GM04504 (cell line): ENCODE results near the gene DDC.
A peak's percentile ranks its signal among the peaks of the same experiment; 100 is the strongest.

Experiments
- DNase-seq: peaks from one replicate; pipeline ENCODE4 v3.0.0-alpha.2; 2012; ENCODE audit warnings: low read depth

Gene DDC

DNA sequence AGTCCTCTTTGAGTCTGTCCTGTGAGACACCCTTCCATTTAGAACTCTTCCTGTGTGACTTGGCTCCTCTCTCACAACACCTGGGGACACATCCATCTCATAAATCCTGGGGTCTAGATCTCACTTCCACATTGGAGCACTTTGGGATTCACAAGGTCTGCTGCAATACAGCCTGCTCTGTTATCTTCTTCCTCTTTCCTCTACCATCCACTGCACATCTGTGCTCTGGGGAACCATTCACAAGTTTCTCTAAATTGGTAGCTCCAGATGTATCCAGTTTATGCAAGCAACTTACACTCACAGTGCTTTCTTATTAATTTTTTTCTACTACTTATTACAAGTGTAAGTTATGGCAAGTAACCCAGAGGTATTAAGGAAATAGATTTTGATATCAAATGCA, 109.5 kb downstream of the DDC start:
- no peak for DNase-seq

DNA sequence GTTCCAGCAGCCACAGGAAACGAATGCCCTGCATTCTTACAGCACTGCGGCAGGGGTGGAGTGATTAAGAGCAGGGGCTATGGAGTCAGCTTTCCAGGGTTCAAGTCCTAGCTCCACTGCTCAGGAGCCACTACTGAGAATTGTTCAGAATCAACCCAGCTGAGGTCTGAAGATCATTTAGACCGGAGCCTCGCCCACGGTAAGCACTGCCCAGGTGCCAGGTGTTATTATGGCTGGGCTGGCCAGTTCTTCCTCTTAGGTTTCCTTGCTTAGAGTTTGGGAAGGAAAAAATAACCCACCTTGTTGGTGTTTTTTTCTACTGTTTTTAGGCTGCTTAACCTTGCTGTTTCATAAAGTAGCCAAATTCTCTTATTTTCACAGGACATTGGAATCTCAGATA, 110.2 kb downstream of the DDC start:
- no peak for DNase-seq

DNA sequence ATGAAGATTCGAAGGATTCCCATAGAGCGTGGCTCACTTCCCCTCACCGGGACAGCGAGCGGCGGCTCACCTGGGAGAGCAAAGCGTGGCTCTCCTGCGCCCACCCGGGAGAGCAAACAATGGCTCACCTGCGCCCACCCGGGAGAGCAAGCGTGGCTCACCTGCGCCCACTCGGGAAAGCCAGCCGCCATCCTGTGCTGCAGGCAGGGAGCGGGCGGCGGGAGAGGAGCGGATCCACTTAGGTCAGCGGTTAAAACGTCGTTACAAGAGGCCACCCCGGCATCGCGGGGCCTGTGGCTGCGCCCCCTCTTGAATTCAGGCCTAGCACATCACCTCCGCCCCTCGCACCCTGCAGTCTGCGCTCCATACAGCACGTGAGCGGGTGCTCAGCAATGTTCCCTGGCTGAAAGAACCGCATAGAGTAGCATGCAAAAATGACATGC, 114.6 kb downstream of the DDC start:
- DNase-seq: no peak

DNA sequence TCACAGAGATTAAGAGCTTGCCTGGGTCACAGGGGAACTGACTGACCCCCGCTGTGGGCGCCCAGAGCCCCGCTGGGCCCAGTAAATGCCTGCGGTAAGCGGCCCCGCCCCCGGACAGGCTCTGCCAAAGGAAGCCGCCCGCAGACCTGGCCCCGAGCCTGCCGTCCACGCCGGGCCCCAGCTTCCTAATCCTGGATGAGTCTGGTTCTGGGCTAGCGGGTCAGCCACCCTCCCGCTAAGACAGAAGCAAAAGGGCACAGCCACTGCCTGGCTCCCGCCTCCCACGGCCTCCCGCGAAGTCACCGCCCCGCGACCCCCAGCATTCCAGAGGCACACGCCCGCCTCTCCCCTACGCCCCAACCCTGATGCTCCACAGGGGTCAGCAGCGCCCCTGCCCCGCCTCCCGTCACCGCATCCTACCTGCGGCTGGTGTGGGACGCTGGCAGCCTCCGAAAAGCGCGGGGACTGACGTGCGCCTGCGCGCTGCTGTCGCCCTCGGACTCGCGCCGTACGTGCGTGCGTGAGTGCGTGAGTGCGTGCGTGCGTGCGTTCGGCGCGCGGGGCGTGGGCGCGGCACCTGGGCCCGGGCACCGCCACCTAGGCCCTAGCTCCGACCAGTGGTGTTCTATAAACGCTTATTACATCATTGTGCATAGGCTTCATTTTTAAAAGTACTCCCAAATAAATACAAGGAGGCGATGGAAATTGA, 115.2 kb downstream of the DDC start, which contains the start of gene FIGNL1:
TSS of gene FIGNL1 (minus strand) at position 470 of the 709 bp plus-strand sequence. CDS start 3,063 bp downstream, outside the sequence.
- DNase-seq: peak; percentile 24

DNA sequence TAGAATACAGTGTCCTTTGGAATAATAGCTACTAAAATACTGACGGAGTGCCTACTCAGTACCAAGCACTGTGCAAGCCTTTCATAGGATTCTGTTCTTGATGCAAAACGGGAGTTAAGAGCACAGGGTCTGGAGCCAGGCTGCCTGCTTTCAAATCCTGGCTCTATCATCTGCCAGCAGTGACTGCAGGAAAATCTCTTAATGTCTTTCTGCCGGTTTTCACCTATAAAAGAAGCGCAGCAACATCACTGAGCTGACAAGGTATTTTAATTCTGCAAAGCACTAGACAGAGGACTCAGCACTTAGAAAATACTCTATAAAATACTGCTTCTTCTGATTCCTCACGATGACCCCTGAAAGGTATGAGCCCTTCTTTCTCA, 115.7 kb downstream of the DDC start:
- DNase-seq: no peak

DNA sequence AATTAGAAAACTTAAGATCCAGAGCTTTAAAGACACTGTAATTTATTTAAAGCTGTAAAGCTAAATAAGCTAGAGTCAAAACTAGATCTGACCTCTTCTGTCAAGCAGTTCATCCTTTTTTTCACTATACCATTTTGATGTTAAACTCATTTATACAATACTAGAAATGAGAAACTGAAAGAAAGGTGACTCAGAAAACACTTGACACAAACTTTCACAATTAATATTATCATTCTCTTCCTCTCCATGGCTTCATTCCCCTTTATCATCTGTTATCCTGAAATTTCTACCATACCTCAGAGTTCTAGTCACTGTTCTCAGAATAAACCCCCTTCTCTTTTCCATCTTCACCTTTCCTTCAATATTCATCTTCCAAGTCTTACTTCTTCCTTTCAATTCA, 116.4 kb downstream of the DDC start:
- DNase-seq: no peak

DNA sequence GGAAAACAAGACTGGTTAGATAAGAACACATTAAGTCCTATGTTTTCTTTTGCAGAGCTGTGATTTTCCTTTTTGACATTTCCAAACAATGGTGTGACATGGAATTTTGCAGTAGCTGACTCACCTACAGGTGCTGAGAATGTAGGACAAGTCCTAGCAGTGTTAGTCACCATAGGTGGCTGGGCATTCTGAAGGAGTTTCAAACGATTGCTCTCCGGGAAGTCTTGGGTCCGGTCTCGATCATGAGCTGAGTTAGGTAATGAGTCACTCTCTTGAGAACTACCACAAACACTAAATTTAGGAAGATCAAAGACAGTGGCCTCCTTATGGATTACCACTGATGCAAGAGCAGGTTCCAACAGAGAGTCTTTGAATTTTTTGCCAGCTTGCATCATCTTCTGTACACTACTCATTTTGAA, 118.7 kb downstream of the DDC start:
- DNase-seq: peak; percentile 33

DNA sequence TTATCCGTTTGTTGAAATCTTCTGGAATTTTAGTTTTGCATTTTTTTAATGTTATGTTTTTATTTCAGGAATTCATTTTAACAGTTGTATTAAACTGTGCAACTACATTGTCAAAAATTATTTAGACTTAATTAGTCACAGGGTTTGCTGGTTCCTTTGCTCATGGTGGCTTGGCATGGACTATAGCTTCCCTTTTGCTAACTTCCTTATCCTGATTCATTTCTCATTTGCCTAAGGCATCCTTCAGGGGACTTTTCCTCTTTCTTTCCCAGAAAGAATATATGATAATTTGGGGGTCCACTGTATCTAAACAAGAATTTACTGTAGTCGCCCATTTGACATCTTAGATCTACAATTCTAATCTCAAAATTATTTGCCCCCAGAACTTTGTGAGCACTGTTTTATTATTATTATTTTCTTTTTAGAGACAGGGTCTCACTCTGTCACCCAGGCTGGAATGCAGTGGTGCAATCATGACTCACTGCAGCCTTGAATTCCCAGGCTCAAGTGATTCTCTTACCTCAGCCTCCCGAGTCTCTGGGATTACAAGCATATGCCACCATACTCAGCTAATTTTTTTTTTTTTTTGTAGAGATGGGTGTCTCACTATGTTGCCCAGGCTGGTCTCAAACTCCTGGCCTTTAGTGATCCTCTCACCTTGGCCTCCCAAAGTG, 128.9 kb downstream of the DDC start:
- DNase-seq: peak; percentile 58

DNA sequence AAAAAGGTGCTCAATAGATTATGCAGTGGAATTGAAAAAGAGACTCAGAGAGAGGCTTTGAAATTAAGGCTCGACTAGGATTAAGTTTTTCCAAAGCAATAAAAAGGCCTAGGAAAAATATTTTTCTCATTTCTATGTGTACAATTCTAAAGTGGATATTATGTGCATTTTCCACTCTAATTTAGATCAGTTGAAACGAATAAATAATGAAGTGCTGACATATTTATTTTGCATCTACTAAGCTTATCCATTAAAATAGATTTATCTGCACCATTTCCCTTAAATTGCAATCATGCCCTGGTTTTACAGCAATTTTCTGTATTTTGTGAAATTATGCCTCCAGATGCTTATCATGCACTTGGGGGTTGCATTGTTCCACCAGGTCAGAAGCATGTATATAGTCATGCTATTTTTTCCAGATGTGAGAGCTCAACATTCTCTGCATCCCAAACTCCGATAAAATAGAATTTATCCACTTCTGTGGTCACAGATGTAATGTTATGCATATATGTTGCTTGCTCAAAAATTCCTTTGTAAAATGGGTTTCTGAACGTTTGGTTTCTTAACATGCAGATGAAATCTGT, 133.4 kb downstream of the DDC start:
- DNase-seq: no peak

DNA sequence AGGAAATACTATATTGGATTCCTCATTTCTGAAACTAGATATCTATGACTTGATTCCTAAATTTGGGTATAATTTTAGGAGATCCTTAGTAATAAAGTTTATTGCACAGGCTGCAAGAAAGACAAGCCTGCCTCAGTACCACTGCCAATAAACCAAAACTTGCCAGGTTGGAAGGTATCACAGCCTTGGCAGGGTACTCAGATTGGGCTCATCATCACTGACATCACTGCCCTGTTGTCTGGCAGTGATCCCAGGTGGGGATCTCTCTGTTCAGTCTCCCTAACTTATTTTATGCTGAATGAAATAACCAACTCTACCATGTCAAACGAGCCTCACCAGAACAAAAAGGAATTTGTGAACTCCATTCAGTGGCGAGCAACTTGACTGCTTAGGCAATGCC, 133.9 kb downstream of the DDC start:
- DNase-seq: no peak

DNA sequence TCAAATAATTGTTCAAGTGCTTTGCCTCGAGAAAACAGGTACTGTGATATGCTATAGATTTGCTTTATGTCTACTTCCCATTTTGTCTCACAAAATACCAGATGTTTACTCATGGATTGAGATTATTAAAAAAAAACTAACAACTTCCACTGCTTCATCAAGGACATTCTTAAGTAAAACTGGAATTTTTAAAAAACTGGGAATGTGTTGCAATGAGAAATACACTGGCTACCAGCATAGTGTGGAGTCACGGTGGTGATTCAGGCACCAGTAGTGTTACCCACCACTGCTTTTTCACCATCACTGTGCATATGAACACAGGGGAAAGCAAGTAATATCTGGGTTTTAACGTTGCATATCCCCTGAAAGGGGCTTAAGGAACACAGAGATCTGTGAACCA, 136.3 kb downstream of the DDC start:
- no peak for DNase-seq

DNA sequence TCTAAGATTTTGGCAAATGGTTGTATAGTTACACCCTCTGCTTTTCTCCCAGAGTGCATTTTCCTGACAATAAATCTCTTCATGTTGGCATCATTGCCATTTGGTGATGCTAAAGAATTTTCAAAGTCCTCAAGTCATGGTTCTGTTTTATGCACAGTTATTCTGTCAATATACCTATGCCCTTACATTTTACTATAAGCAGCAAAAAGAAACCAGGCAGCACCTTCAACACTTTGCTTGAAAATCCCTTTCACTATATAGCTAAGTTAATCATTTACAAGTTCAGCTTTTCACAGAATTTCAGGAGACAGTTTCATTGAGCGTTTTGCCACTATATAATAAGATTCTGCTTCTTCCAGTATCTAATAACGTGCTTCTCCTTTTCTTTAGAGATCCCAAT, 137.7 kb downstream of the DDC start:
- DNase-seq: no peak

DNA sequence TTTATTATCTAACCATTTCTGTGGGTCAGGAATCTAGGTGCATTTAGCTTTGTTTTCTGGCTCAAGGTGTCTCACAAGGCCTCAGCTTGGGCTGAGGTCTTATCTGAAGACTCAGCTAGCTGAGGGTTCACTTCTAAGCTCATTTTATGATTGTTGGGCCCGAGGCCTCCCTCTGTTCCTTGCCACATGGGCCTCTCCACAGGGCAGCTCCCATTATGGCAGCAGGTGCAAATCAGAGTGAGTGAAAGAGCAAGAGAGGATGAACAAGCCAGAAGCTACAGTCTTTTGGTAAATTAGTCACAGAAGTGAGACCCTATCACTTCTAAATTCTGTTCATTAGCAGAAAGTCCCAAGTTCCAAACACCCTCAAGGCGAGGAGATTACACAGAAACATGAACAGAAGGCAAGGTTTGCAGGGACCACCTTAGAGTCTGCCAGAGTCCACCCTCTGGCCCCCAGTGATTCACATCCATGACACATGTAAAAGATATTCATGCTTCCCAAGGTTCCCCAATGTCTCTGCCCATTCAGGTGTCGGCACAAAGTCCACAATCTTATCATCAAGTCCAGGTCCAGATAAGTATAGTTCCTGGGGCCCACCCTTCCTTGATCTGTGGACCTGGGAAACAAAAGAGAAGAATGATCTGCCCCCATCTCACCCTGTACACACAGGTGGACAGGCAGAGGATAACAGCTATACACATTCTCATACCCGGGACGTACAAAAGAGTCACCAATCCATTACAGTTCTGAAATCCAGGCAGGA, 138.7 kb downstream of the DDC start:
- no peak for DNase-seq

DNA sequence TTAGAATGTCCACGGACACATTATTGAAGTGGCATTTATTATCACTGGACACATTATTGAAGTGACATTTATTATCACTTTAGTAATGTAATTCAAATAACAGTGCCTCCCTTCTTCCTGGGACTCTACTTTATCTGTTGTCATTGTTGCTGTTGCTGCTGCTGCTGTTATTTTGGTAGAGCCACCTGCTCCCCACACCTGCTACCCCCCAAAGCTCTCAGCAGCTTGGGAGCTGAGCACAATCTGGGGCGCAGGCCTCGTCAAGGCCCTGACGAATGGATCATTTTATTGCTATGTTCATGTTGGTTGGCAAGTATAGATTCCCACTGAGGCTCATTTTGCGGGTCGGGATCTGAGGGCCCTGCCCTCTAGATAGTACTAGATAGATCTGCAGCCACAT, 139.9 kb downstream of the DDC start:
- DNase-seq: no peak

DNA sequence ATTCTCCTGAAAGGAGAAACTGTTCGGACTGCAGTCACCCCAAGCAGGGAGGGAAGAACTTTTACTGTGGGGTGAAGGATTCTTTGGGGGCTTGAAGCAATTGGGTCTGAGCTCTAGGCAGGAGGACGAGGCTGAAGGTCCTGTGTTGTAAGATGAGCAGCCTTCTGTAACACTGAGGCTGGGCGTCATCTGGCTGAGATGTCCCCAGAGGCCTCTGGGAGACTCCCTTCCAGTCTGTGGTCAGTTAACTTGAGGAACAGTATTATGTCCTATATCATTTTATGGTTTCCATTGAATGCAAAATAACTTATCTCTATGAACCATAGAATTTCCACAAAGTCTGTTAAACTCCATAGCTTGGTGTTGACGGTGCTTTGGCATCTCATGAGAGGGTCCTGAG, 141.3 kb downstream of the DDC start:
- no peak for DNase-seq

DNA sequence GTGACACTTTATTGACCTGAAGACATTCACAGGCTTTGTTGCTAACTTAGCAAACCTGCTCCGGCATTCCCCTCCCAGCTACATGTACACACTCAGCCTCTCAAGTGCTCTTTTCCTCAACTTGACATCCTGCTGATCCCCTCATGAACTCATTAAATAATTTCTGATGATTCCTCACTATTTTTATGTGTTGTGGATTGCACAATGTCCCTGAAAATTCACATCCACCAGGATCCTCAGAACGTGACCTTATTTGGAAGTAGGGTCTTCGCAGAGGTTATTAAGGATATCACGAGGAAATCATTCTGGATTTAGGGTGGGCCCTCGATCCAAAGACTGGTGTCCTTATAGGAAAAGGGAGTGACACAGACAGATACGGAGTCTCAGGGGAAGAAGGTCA, 142.3 kb downstream of the DDC start:
- no peak for DNase-seq

DNA sequence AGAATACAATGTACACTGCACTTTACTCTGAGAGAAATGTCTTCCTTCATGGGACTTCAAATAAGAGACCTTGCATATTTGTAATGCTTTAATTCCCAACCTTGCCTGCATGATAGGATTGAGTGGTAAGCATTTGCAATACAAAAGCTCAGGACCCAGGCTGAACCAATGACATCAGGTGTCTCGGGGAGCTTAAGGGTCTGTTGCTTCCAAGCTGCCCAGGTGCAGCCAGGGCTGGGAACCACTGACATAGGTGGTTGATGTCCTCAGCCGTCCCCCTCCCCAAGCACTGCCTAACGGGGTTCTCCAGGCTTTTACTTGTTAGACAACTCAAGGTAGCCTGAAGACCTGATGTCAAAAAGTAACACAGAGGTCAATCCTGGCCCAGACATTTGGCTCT, 144.2 kb downstream of the DDC start:
- no peak for DNase-seq

DNA sequence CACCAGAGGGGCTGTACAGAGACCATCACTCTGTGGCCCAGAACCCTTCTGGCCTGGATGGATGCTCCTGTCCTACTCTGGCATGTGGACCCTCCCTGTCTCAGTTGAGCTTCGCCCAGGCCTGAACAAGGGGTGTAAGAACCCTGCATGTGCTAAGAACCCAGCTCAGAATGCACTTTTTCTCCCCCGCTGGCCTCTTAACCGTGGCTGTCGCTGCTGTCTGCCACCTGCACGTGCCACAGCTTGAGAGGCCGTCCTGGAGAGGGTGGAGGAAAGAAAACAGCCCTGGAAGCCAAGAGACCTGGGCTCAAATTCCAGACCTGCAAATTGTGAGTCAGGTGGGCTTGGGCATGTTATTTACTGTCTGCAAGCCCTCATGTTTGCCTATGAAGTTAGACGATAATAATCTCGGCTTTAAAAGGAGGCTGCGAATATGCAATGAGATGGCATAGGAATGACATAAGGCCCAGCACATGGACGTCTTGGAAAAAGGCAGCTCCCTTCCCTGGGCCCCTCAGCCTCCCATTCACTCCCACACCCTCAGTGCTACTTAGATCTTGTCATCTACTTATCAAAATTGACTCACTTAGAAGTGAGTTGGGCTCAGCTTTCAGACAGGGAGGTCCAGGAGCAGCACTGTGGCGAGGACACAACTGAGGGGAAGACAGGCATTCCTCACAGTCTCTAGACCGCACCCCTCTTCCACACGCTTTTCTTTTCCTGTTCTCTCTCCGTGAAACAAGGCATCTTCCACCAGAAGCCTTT, 146.5 kb downstream of the DDC start:
- DNase-seq: no peak

DNA sequence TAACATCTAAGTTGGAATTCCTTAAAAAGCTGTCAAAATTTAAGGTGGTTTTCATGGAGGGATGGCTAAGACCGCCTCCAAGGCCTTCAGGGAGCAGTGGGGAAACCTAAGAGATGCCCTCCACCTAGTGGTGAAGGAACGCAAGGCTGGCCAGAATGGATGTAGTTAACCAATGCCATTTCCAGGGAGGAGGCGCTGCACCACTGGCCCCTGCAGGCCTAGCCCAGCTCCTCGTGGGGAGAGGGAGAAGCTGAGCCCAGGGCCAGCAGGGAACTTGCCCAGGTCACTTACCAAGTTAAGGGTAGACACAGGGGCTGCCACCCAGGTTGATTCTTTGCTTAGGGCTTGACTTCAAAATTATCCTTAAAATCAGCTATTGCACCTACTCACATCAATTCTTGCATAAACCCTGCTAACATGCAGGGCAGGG, 147.1 kb downstream of the DDC start:
- peak; percentile 48 for DNase-seq

DNA sequence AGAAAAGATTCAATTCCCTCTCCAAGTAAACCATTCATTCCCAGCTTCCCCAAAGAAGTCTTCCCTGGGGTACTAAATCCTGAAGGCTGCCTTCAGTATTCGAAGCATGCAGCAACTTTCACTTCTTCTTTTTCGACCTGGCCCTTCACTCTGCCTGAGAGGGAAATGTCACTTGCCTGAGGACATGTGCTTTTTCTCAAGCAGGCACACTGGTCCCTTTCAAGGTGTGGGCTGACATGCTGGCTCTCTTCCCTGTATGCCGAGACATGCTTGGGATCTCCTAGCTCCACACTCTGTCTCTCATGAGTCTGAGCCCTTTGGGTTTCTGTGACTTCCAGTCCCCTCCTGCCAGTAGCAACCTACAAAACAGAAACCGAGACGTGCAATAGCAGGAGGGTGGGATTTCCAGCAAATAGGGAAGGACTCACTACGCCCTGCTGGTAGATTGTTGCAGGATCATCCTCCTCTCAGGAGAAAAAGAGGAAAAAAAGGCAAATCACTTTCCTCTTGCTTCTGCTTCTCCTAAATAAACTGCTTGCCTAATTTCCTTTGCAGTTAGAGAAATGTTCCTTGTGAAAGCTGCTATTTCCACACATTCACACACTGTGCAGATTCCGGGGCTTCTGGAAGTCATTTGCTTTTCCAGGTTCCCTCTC, 148.6 kb downstream of the DDC start:
- DNase-seq: no peak

DNA sequence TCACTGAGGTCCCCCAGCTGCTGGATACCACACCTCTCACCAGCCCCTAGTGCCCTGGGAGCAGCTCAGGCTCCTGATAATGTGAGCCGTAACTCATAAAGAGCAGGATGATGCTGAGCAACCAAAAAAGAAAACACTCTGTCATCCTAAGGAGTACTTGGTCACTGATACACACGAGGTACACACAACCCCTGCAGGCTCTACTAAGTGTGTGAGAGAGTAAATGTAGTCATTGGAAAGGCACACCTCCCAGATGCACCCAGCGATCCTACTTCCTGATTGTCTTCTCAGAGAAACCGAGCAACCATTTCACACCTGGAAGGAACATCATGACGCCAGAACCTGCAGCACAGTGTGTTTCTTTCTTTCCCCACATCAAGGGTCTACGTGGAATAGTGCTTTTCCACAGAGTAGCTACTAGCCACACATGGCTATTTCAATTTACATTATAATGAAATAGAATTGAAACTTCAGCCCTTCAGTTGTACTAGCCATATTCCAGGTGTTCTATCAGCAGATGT, 149.3 kb downstream of the DDC start:
- no peak for DNase-seq
